ENCODE measurements around the gene KSR2. TPM values are rescaled to one million over a fixed set of nuclear protein-coding genes. Genes with fewer than 3 reads are reported as not detected.

Gene KSR2
- total and polyA plus RNA-seq, 7 donors: under 0.01 to 1.1 (median 0.41) TPM

GRCh38 chr12:117538926-117539325 is 429.9 kb downstream of the KSR2 start:
- DNase-seq: no peak
- Histone ChIP-seq H3K36me3 (no peaks in the 10 kb centered on the region), H3K27me3 (no peaks in the 10 kb centered on the region), H3K27ac (no peak overlapping the region), H3K4me3 (no peak overlapping the region), H3K9me3 (peaks cover 0 to 3% (median 0%) of the 10 kb centered on the region in 4 donors), H3K4me1 (no peaks in the 10 kb centered on the region)
- WGBS, 2 donors: 73 to 82% methylated on average over 1 of the region's 1 CpG
- intact Hi-C loops (cut with DNase I): no loop called here
- TF ChIP-seq POLR2AphosphoS5 (IDR thresholded peaks at IDR 0.05) (no peak), POLR2A (IDR thresholded peaks at IDR 0.05) (no peak), EP300 (IDR thresholded peaks at IDR 0.05) (no peak), CTCF (IDR thresholded peaks at IDR 0.05) (no peak)

GRCh38 chr12:117538032-117538690 is 430.6 kb downstream of the KSR2 start:
- Histone ChIP-seq H3K4me3 (no peak overlapping the region), H3K4me1 (no peaks in the 10 kb centered on the region), H3K27ac (no peak overlapping the region), H3K27me3 (no peaks in the 10 kb centered on the region), H3K36me3 (no peaks in the 10 kb centered on the region), H3K9me3 (no peaks in the 10 kb centered on the region)
- no peak for DNase-seq
- TF ChIP-seq EP300 (IDR thresholded peaks at IDR 0.05): no peak
- no peak for TF ChIP-seq POLR2A (IDR thresholded peaks at IDR 0.05)
- TF ChIP-seq POLR2AphosphoS5 (IDR thresholded peaks at IDR 0.05): no peak
- TF ChIP-seq CTCF (IDR thresholded peaks at IDR 0.05): no peak
- intact Hi-C loops (cut with DNase I): no loop called here
- WGBS, 2 donors: 94 to 95% methylated on average over 8 of the region's 8 CpGs

GRCh38 chr12:117533687-117534086 is 435.1 kb downstream of the KSR2 start:
- no peak for DNase-seq
- WGBS, 2 donors: 24 to 55% methylated on average over 6 of the region's 6 CpGs
- Histone ChIP-seq H3K27ac (no peak overlapping the region), H3K27me3 (no peaks in the 10 kb centered on the region), H3K4me1 (no peaks in the 10 kb centered on the region), H3K9me3 (peaks cover 0 to 2% (median 0%) of the 10 kb centered on the region in 4 donors), H3K36me3 (no peaks in the 10 kb centered on the region), H3K4me3 (no peak overlapping the region)
- no peak for TF ChIP-seq CTCF (IDR thresholded peaks at IDR 0.05)
- no peak for TF ChIP-seq EP300 (IDR thresholded peaks at IDR 0.05)
- no peak for TF ChIP-seq POLR2A (IDR thresholded peaks at IDR 0.05)
- TF ChIP-seq POLR2AphosphoS5 (IDR thresholded peaks at IDR 0.05): no peak
- intact Hi-C loops (cut with DNase I): no loop called here

GRCh38 chr12:117530796-117531195 is 438.0 kb downstream of the KSR2 start:
- Histone ChIP-seq H3K4me1 (no peaks in the 10 kb centered on the region), H3K9me3 (peaks cover 0 to 2% (median 0%) of the 10 kb centered on the region in 4 donors), H3K27me3 (peaks cover 0 to 3% (median 0%) of the 10 kb centered on the region in 3 donors), H3K36me3 (no peaks in the 10 kb centered on the region), H3K27ac (no peak overlapping the region), H3K4me3 (no peak overlapping the region)
- WGBS, 2 donors: 91 to 96% methylated on average over 10 of the region's 10 CpGs
- no peak for DNase-seq
- intact Hi-C loops (cut with DNase I): no loop called here
- no peak for TF ChIP-seq POLR2A (IDR thresholded peaks at IDR 0.05)

GRCh38 chr12:117528538-117528937 is 440.3 kb downstream of the KSR2 start:
- 91 to 94% methylated on average over 7 of the region's 7 CpGs for WGBS, 2 donors
- H3K4me1 ChIP-seq: no peaks in the 10 kb centered on the region
- H3K27me3 ChIP-seq: peaks cover 0 to 3% (median 0%) of the 10 kb centered on the region in 3 donors
- H3K4me3 ChIP-seq: no peak overlapping the region
- TF ChIP-seq EP300 (IDR thresholded peaks at IDR 0.05) (no peak), CTCF (IDR thresholded peaks at IDR 0.05) (no peak), POLR2AphosphoS5 (IDR thresholded peaks at IDR 0.05) (no peak), POLR2A (IDR thresholded peaks at IDR 0.05) (no peak)
- DNase-seq: no peak
- H3K36me3 ChIP-seq: no peaks in the 10 kb centered on the region
- H3K27ac ChIP-seq: no peak overlapping the region
- peaks cover 0 to 2% (median 0%) of the 10 kb centered on the region in 4 donors for H3K9me3 ChIP-seq
- intact Hi-C loops (cut with DNase I): no loop called here
